Natural killer cell (primary cell): ENCODE measurements around the gene FRMPD1. TPM values are rescaled to one million over a fixed set of nuclear protein-coding genes. Genes with fewer than 3 reads are reported as not detected.

Experiments
- ATAC-seq, 3 donors: fragments of 150-1000 bp in 2 of 3; fragments of 200-7000 bp in 1 of 3; cut with Tn5 transposase; 1 replicate in 1 of 3; 2 replicates in 2 of 3; pipeline ENCODE4 v1.10.0; 2021; ENCODE audit warnings: mild to moderate bottlenecking in 2 of 3, moderate library complexity in 2 of 3
- DNase-seq, 2 donors: peaks; one replicate each; pipeline versions ENCODE4 v3.0.0 to v3.0.0-alpha.2; 2013 to 2021; ENCODE audit warnings: mixed read lengths in 1 of 2
- H3K27ac ChIP-seq: one replicate; pipeline ENCODE4 v1.5.1; 2013; ENCODE audit warnings: mild to moderate bottlenecking, low read length
- H3K27me3 ChIP-seq: one replicate; pipeline ENCODE4 v1.6.1; 2013; ENCODE audit warnings: low read length; ENCODE audit not compliant: control insufficient read depth, insufficient read depth
- H3K36me3 ChIP-seq: one replicate; pipeline ENCODE4 v1.6.1; 2013; ENCODE audit warnings: low read length; ENCODE audit not compliant: control insufficient read depth, insufficient read depth
- H3K4me1 ChIP-seq: one replicate; pipeline ENCODE4 v1.6.1; 2013; ENCODE audit warnings: low read length; ENCODE audit not compliant: control insufficient read depth, insufficient read depth
- H3K4me3 ChIP-seq: one replicate; pipeline ENCODE4 v1.5.1; 2013; ENCODE audit warnings: low read length
- H3K9me3 ChIP-seq: one replicate; pipeline ENCODE4 v1.6.1; 2013; ENCODE audit warnings: low read length; ENCODE audit not compliant: control insufficient read depth, insufficient read depth
- H3K27ac Mint-ChIP-seq, 2 donors: one replicate each; pipeline ENCODE4 v1.8.0; 2022; ENCODE audit warnings: mild to moderate bottlenecking in 2 of 2, mixed read lengths in 2 of 2, moderate library complexity in 1 of 2
- H3K27me3 Mint-ChIP-seq, 2 donors: one replicate each; pipeline ENCODE4 v1.8.0; 2022; ENCODE audit warnings: low read depth in 2 of 2, mixed read lengths in 2 of 2
- H3K36me3 Mint-ChIP-seq: one replicate; pipeline ENCODE4 v1.8.0; 2022; ENCODE audit warnings: mixed read lengths
- H3K4me1 Mint-ChIP-seq, 2 donors: one replicate each; pipeline ENCODE4 v1.8.0; 2022; ENCODE audit warnings: mixed read lengths in 2 of 2
- H3K4me3 Mint-ChIP-seq: one replicate; pipeline ENCODE4 v1.8.0; 2022; ENCODE audit warnings: mild to moderate bottlenecking, moderate library complexity, mixed read lengths
- H3K9me3 Mint-ChIP-seq, 2 donors: one replicate each; pipeline ENCODE4 v1.8.0; 2022; ENCODE audit warnings: mixed read lengths in 2 of 2
- CTCF ChIP-seq: fragments of 200-600 bp; IDR thresholded peaks from one replicate; pipeline ENCODE4 v1.8.0; 2022; ENCODE audit warnings: antibody characterized with exemption
- WGBS: methylation state at CpG from one replicate; pipeline ENCODE4 v1.1.7; 2013; ENCODE audit warnings: missing lambda C conversion rate; ENCODE audit not compliant: insufficient coverage; 5-methylcytosine and 5-hydroxymethylcytosine counted together
- intact Hi-C: fragments of 100-400 bp; cut with micrococcal nuclease; formaldehyde crosslinking; loops from one replicate; pipeline ENCODE4 v1.14.2; 2022
- total RNA-seq, 4 donors: library from RNA; stranded (reverse); fragments of 120-200 nt in 1 of 4; gene quantifications; one replicate each; pipeline versions ENCODE4 v1.2.3 to v1.2.4, GENCODE V29; 2013 to 2022

Gene FRMPD1
- total RNA-seq, 3 donors from 2014 or later (not counting 1 experiment from before 2014, with no cell fraction given) = not detected

DNA sequence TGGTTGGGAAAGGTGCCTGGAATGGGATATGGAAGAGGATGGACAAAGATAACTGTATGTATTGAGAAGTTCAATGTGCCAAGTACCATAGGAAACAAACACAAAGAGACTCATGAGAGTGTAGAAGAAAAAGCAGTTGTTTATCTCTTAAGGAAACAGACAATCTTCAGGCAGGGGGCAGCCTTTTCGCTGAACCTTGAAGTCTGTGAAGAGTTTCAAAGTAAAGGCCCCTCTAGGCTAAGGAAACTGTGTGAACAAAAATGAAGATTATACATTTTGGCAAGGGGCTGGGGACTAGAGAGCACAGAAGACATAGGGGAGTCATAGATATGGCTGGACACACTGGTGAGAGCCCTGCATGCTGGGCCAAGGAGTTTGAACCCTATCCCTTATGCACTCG lies 27.5 kb upstream of the FRMPD1 start:
- Histone ChIP-seq H3K4me1 (no peaks in the 10 kb centered on the region), H3K27ac (no peak overlapping the region), H3K4me3 (no peak overlapping the region), H3K9me3 (no peaks in the 10 kb centered on the region), H3K36me3 (no peaks in the 10 kb centered on the region), H3K27me3 (no peaks in the 10 kb centered on the region)
- Mint-ChIP-seq H3K4me1 (no peaks in the 10 kb centered on the region), H3K27me3 (no peaks in the 10 kb centered on the region), H3K4me3 (no peak overlapping the region), H3K9me3 (no peaks in the 10 kb centered on the region), H3K36me3 (no peaks in the 10 kb centered on the region), H3K27ac (no peak overlapping the region)
- intact Hi-C loops = no loop called here
- no peak for DNase-seq
- TF ChIP-seq CTCF = no peak
- 87% methylated on average over 2 of the region's 2 CpGs for WGBS
- ATAC-seq = no peak

- no peaks in the 10 kb centered on the region for H3K9me3 Mint-ChIP-seq
- no peak for TF ChIP-seq CTCF
- Histone ChIP-seq H3K4me1 (no peaks in the 10 kb centered on the region), H3K9me3 (no peaks in the 10 kb centered on the region), H3K27ac (no peak overlapping the region), H3K36me3 (no peaks in the 10 kb centered on the region), H3K4me3 (no peak overlapping the region), H3K27me3 (no peaks in the 10 kb centered on the region)
- H3K36me3 Mint-ChIP-seq = no peaks in the 10 kb centered on the region
- no peak for ATAC-seq
- no peak for DNase-seq
- H3K4me3 Mint-ChIP-seq = no peak overlapping the region
- no peaks in the 10 kb centered on the region for H3K4me1 Mint-ChIP-seq
- intact Hi-C loops = no loop called here
- WGBS = 100% methylated on average over 1 of the region's 1 CpG
- no peak overlapping the region for H3K27ac Mint-ChIP-seq
- H3K27me3 Mint-ChIP-seq = no peaks in the 10 kb centered on the region
These were observed 26.7 kb upstream of the FRMPD1 start for GRCh38 chr9:37624073-37624472.

- Histone ChIP-seq H3K4me1 (no peaks in the 10 kb centered on the region), H3K9me3 (no peaks in the 10 kb centered on the region), H3K27ac (no peak overlapping the region), H3K4me3 (no peak overlapping the region), H3K36me3 (no peaks in the 10 kb centered on the region), H3K27me3 (no peaks in the 10 kb centered on the region)
- no peaks in the 10 kb centered on the region for H3K27me3 Mint-ChIP-seq
- TF ChIP-seq CTCF = no peak
- H3K4me1 Mint-ChIP-seq = no peaks in the 10 kb centered on the region
- no peak overlapping the region for H3K4me3 Mint-ChIP-seq
- no peak overlapping the region for H3K27ac Mint-ChIP-seq
- H3K36me3 Mint-ChIP-seq = no peaks in the 10 kb centered on the region
- WGBS = 46% methylated on average over 5 of the region's 5 CpGs
- intact Hi-C loops = no loop called here
- no peak for ATAC-seq
- DNase-seq = no peak
- H3K9me3 Mint-ChIP-seq = no peaks in the 10 kb centered on the region
These were observed 25.6 kb upstream of the FRMPD1 start for GRCh38 chr9:37625036-37625757.

DNA sequence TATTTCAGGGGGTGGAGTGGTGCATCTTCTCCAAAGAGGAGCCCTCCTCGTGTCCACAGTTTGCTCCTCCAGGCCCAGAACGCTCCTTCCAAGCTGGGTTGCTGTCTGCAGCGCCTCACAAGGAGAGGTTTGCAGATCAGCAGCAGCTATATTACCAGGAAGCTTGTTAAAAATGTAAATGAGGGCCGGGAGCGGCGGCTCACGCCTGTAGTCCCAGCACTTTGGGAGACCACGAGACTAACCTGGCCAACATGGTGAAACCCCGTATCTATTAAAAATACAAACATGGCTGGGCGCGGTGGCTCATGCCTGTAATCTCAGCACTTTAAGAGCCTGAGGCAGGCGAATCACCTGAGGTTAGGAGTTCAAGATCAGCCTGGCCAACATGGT lies 25.0 kb upstream of the FRMPD1 start:
- Mint-ChIP-seq H3K4me1 (no peaks in the 10 kb centered on the region), H3K4me3 (no peak overlapping the region), H3K36me3 (no peaks in the 10 kb centered on the region), H3K27me3 (no peaks in the 10 kb centered on the region), H3K9me3 (no peaks in the 10 kb centered on the region), H3K27ac (no peak overlapping the region)
- Histone ChIP-seq H3K27me3 (no peaks in the 10 kb centered on the region), H3K4me1 (no peaks in the 10 kb centered on the region), H3K4me3 (no peak overlapping the region), H3K36me3 (no peaks in the 10 kb centered on the region), H3K27ac (no peak overlapping the region), H3K9me3 (no peaks in the 10 kb centered on the region)
- DNase-seq = no peak
- no peak for TF ChIP-seq CTCF
- intact Hi-C loops = no loop called here
- 89% methylated on average over 12 of the region's 12 CpGs for WGBS
- no peak for ATAC-seq
